Measurements from ENCODE around the gene SIK2. TPM values are rescaled to one million over a fixed set of nuclear protein-coding genes. Genes with fewer than 3 reads are reported as not detected.

The SIK2 gene
- total RNA-seq, 2 experiments from 2014 or later: 7.7 to 10.8 TPM

- H3K4me3 Mint-ChIP-seq: no peak overlapping the region
- no peaks in the 10 kb centered on the region for H3K27me3 Mint-ChIP-seq
- H3K4me1 Mint-ChIP-seq: peaks cover 19% of the 10 kb centered on the region
- H3K36me3 Mint-ChIP-seq (ENCODE audit: low read depth): no peaks in the 10 kb centered on the region
- no peak overlapping the region for H3K27ac Mint-ChIP-seq
- no peaks in the 10 kb centered on the region for H3K9me3 Mint-ChIP-seq
- POLR2A ChIA-PET: no interaction called here
- CTCF ChIA-PET: interaction anchor here (1.5 to 1.7 kb wide), 2 partner anchors 158 to 170 kb away, joined by 4 to 6 read pairs; no protein-coding TSS in a partner anchor
- no peak for DNase-seq
Observed at GRCh38 chr11:111606986-111607385, 4.7 kb downstream of the SIK2 start.

- Mint-ChIP-seq H3K27me3 (no peaks in the 10 kb centered on the region), H3K4me1 (peaks cover 19% of the 10 kb centered on the region), H3K4me3 (no peak overlapping the region), H3K27ac (no peak overlapping the region), H3K36me3 (ENCODE audit: low read depth) (no peaks in the 10 kb centered on the region), H3K9me3 (no peaks in the 10 kb centered on the region)
- ChIA-PET CTCF (no interaction called here), POLR2A (no interaction called here)
- no peak for DNase-seq
Observed at GRCh38 chr11:111607751-111608150, 5.5 kb downstream of the SIK2 start.

- no peak overlapping the region for H3K27ac Mint-ChIP-seq
- DNase-seq: no peak
- H3K36me3 Mint-ChIP-seq (ENCODE audit: low read depth): no peaks in the 10 kb centered on the region
- H3K9me3 Mint-ChIP-seq: no peaks in the 10 kb centered on the region
- H3K4me3 Mint-ChIP-seq: no peak overlapping the region
- H3K27me3 Mint-ChIP-seq: no peaks in the 10 kb centered on the region
- peaks cover 2% of the 10 kb centered on the region for H3K4me1 Mint-ChIP-seq
- ChIA-PET POLR2A (no interaction called here), CTCF (interaction anchor here (0.7 kb wide), 1 partner anchor 9 kb away, joined by 3 read pairs; no protein-coding TSS in a partner anchor)
Observed at GRCh38 chr11:111612224-111612623, 10.0 kb downstream of the SIK2 start.

GRCh38 chr11:111617286-111617685 is 15.0 kb downstream of the SIK2 start:
- DNase-seq: no peak
- Mint-ChIP-seq H3K4me1 (no peaks in the 10 kb centered on the region), H3K27me3 (no peaks in the 10 kb centered on the region), H3K27ac (no peak overlapping the region), H3K36me3 (ENCODE audit: low read depth) (peaks cover 9% of the 10 kb centered on the region), H3K9me3 (no peaks in the 10 kb centered on the region), H3K4me3 (no peak overlapping the region)
- ChIA-PET CTCF (interaction anchor here (0.6 to 1.2 kb wide), 2 partner anchors 13 to 53 kb away, joined by 3 to 4 read pairs; no protein-coding TSS in a partner anchor), POLR2A (no interaction called here)

- POLR2A ChIA-PET: no interaction called here
- CTCF ChIA-PET: interaction anchor here (2.1 kb wide), 1 partner anchor 16 kb away, joined by 4 read pairs; no protein-coding TSS in a partner anchor
- Mint-ChIP-seq H3K27ac (no peak overlapping the region), H3K9me3 (peaks cover 8% of the 10 kb centered on the region), H3K4me1 (no peaks in the 10 kb centered on the region), H3K36me3 (ENCODE audit: low read depth) (peaks cover 38% of the 10 kb centered on the region), H3K27me3 (no peaks in the 10 kb centered on the region), H3K4me3 (no peak overlapping the region)
- DNase-seq: no peak
Observed at GRCh38 chr11:111620518-111620917, 18.3 kb downstream of the SIK2 start.

GRCh38 chr11:111623527-111624030 is 21.3 kb downstream of the SIK2 start:
- Mint-ChIP-seq H3K27me3 (no peaks in the 10 kb centered on the region), H3K4me3 (no peak overlapping the region), H3K36me3 (ENCODE audit: low read depth) (peaks cover 47% of the 10 kb centered on the region), H3K27ac (no peak overlapping the region), H3K9me3 (peaks cover 8% of the 10 kb centered on the region), H3K4me1 (no peaks in the 10 kb centered on the region)
- CTCF ChIA-PET: no interaction called here
- DNase-seq: no peak
- POLR2A ChIA-PET: no interaction called here

GRCh38 chr11:111624608-111625007 is 22.4 kb downstream of the SIK2 start:
- ChIA-PET POLR2A (no interaction called here), CTCF (no interaction called here)
- no peaks in the 10 kb centered on the region for H3K27me3 Mint-ChIP-seq
- DNase-seq: no peak
- H3K36me3 Mint-ChIP-seq (ENCODE audit: low read depth): peaks cover 52% of the 10 kb centered on the region
- H3K9me3 Mint-ChIP-seq: peaks cover 8% of the 10 kb centered on the region
- H3K27ac Mint-ChIP-seq: no peak overlapping the region
- H3K4me3 Mint-ChIP-seq: no peak overlapping the region
- peaks cover 6% of the 10 kb centered on the region for H3K4me1 Mint-ChIP-seq

GRCh38 chr11:111627591-111627990 is 25.3 kb downstream of the SIK2 start:
- H3K4me3 Mint-ChIP-seq: no peak overlapping the region
- no peak for DNase-seq
- peaks cover 45% of the 10 kb centered on the region for H3K36me3 Mint-ChIP-seq (ENCODE audit: low read depth)
- ChIA-PET POLR2A (no interaction called here), CTCF (no interaction called here)
- H3K4me1 Mint-ChIP-seq: peaks cover 6% of the 10 kb centered on the region
- no peaks in the 10 kb centered on the region for H3K27me3 Mint-ChIP-seq
- H3K9me3 Mint-ChIP-seq: peaks cover 7% of the 10 kb centered on the region
- H3K27ac Mint-ChIP-seq: no peak overlapping the region

GRCh38 chr11:111629499-111629898 is 27.2 kb downstream of the SIK2 start:
- ChIA-PET CTCF (no interaction called here), POLR2A (no interaction called here)
- DNase-seq: no peak
- peaks cover 18% of the 10 kb centered on the region for H3K4me1 Mint-ChIP-seq
- H3K4me3 Mint-ChIP-seq: no peak overlapping the region
- H3K27ac Mint-ChIP-seq: no peak overlapping the region
- no peaks in the 10 kb centered on the region for H3K27me3 Mint-ChIP-seq
- H3K36me3 Mint-ChIP-seq (ENCODE audit: low read depth): peaks cover 29% of the 10 kb centered on the region
- H3K9me3 Mint-ChIP-seq: no peaks in the 10 kb centered on the region

GRCh38 chr11:111631024-111631665 is 28.9 kb downstream of the SIK2 start:
- H3K27ac Mint-ChIP-seq: no peak overlapping the region
- POLR2A ChIA-PET: interaction anchor here (0.9 kb wide), 1 partner anchor 17 kb away, joined by 6 read pairs; no protein-coding TSS in a partner anchor
- peaks cover 29% of the 10 kb centered on the region for H3K4me1 Mint-ChIP-seq
- no peak overlapping the region for H3K4me3 Mint-ChIP-seq
- no peak for DNase-seq
- CTCF ChIA-PET: interaction anchor here (0.6 to 0.8 kb wide), 2 partner anchors 27 to 40 kb away, joined by 3 to 4 read pairs; no protein-coding TSS in a partner anchor
- H3K9me3 Mint-ChIP-seq: no peaks in the 10 kb centered on the region
- peaks cover 25% of the 10 kb centered on the region for H3K36me3 Mint-ChIP-seq (ENCODE audit: low read depth)
- H3K27me3 Mint-ChIP-seq: no peaks in the 10 kb centered on the region

- H3K9me3 Mint-ChIP-seq: no peaks in the 10 kb centered on the region
Observed at GRCh38 chr11:111631666-111632039, 29.4 kb downstream of the SIK2 start.

GRCh38 chr11:111632516-111633220 is 30.4 kb downstream of the SIK2 start:
- no peaks in the 10 kb centered on the region for H3K27me3 Mint-ChIP-seq
- DNase-seq: no peak
- H3K27ac Mint-ChIP-seq: no peak overlapping the region
- H3K36me3 Mint-ChIP-seq (ENCODE audit: low read depth): peaks cover 22% of the 10 kb centered on the region
- ChIA-PET CTCF (no interaction called here), POLR2A (no interaction called here)
- no peaks in the 10 kb centered on the region for H3K9me3 Mint-ChIP-seq
- H3K4me1 Mint-ChIP-seq: peaks cover 29% of the 10 kb centered on the region
- no peak overlapping the region for H3K4me3 Mint-ChIP-seq

More at GRCh38 chr11:111631666-111632039, 29.4 kb downstream of the SIK2 start:
- ChIA-PET POLR2A (interaction anchor here (0.9 kb wide), 1 partner anchor 16 kb away, joined by 6 read pairs; no protein-coding TSS in a partner anchor), CTCF (no interaction called here)
- DNase-seq: no peak
- H3K27me3 Mint-ChIP-seq: no peaks in the 10 kb centered on the region
- no peak overlapping the region for H3K4me3 Mint-ChIP-seq
- H3K4me1 Mint-ChIP-seq: peaks cover 29% of the 10 kb centered on the region
- H3K36me3 Mint-ChIP-seq (ENCODE audit: low read depth): peaks cover 25% of the 10 kb centered on the region
- no peak overlapping the region for H3K27ac Mint-ChIP-seq

GRCh38 chr11:111633248-111633647 is 31.0 kb downstream of the SIK2 start:
- H3K27ac Mint-ChIP-seq: no peak overlapping the region
- no peak overlapping the region for H3K4me3 Mint-ChIP-seq
- peaks cover 24% of the 10 kb centered on the region for H3K36me3 Mint-ChIP-seq (ENCODE audit: low read depth)
- no peaks in the 10 kb centered on the region for H3K9me3 Mint-ChIP-seq
- peaks cover 31% of the 10 kb centered on the region for H3K4me1 Mint-ChIP-seq
- H3K27me3 Mint-ChIP-seq: no peaks in the 10 kb centered on the region
- ChIA-PET POLR2A (no interaction called here), CTCF (no interaction called here)
- no peak for DNase-seq
